ENCODE results near the gene ERCC6L. TPM values are rescaled to one million over a fixed set of nuclear protein-coding genes. Genes with fewer than 3 reads are reported as not detected.

ERCC6L gene
- total and polyA plus RNA-seq, 8 donors: 0.46 to 2.6 (median 1.0) TPM; not detected in 2

DNA sequence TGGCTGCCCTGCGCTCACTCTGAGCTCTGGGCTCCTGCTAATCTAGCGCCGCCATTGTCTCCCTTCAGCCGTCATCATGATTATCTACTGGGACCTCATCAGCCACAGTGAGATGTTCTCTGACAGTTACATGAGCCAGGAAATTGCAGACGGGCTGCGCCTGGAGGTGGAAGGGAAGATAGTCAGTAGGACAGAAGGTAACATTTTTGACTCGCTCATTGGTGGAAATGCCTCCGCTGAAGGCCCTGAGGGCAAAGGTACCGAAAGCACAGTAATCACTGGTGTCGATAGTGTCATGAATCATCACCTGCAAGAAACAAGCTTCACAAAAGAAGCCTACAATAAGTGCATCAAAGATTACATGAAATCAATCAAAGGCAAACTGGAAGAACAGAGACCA lies 79.1 kb downstream of the ERCC6L start:
- H3K9me3 ChIP-seq: peaks cover 0 to 10% (median 4%) of the 10 kb centered on the region in 4 donors
- TF ChIP-seq POLR2AphosphoS5 (IDR thresholded peaks at IDR 0.05): no peak
- TF ChIP-seq, protein P1, sequence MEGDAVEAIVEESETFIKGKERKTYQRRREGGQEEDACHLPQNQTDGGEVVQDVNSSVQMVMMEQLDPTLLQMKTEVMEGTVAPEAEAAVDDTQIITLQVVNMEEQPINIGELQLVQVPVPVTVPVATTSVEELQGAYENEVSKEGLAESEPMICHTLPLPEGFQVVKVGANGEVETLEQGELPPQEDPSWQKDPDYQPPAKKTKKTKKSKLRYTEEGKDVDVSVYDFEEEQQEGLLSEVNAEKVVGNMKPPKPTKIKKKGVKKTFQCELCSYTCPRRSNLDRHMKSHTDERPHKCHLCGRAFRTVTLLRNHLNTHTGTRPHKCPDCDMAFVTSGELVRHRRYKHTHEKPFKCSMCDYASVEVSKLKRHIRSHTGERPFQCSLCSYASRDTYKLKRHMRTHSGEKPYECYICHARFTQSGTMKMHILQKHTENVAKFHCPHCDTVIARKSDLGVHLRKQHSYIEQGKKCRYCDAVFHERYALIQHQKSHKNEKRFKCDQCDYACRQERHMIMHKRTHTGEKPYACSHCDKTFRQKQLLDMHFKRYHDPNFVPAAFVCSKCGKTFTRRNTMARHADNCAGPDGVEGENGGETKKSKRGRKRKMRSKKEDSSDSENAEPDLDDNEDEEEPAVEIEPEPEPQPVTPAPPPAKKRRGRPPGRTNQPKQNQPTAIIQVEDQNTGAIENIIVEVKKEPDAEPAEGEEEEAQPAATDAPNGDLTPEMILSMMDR (IDR thresholded peaks at IDR 0.05): no peak
- no peak for TF ChIP-seq EP300 (IDR thresholded peaks at IDR 0.05)
- H3K4me1 ChIP-seq: no peaks in the 10 kb centered on the region
- H3K27me3 ChIP-seq: no peaks in the 10 kb centered on the region
- intact Hi-C loops (cut with DNase I; ENCODE audit: low total_unique reads): no loop called here
- H3K27ac ChIP-seq: no peak overlapping the region
- no peaks in the 10 kb centered on the region for H3K36me3 ChIP-seq
- WGBS, 5 donors: 79 to 84% (median 83%) methylated on average over 10 of the region's 10 CpGs
- no peak overlapping the region for H3K4me3 ChIP-seq
- no peak for DNase-seq

DNA sequence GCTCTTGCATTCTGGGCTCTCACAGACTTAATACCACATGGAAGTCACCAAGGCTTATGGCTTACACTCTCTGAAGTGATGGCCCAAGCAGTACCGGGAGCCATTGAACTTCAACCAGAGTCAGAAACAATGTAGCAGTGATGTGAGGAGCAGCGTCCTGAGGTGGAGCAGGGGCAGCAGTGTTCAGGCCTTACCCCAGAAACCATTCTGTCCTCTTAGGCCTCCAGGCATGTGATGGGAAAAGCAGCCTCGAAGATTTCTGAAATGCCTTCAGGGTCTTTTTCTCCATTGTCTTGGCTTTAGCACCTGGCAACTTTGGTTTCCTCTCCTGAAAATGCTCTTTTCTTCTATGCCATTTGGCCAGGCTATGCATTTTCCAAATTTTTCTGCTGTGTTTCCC lies 80.1 kb downstream of the ERCC6L start:
- no peak overlapping the region for H3K27ac ChIP-seq
- no peak for DNase-seq
- no peak overlapping the region for H3K4me3 ChIP-seq
- H3K36me3 ChIP-seq: no peaks in the 10 kb centered on the region
- peaks cover 0 to 10% (median 4%) of the 10 kb centered on the region in 4 donors for H3K9me3 ChIP-seq
- intact Hi-C loops (cut with DNase I; ENCODE audit: low total_unique reads): no loop called here
- TF ChIP-seq, protein P1 (IDR thresholded peaks at IDR 0.05): no peak
- no peaks in the 10 kb centered on the region for H3K4me1 ChIP-seq
- H3K27me3 ChIP-seq: no peaks in the 10 kb centered on the region
- 84 to 94% (median 92%) methylated on average over 3 of the region's 3 CpGs for WGBS, 5 donors

Small RNAs within 50 kb of the gene (small RNA-seq; reads per million reads assigned to genes)
- 0 reads per million in 4 donors for gene RF00019

Other genes starting within 250 kb of the ERCC6L start
- gene RTL5, start 107.1 kb downstream of the ERCC6L start, total RNA-seq: 1 to 10 TPM in 3 of 5 donors, under 1 TPM in 2; 0.58 to 5.4 (median 2.9) TPM
- gene RTL5, start 107.1 kb downstream of the ERCC6L start, polyA plus RNA-seq: 1 to 10 TPM; 1.2 to 3.7 (median 2.3) TPM
- 10 to 100 TPM in 1 of 5 donors, 1 to 10 TPM in 1, under 1 TPM in 1, not detected in 2; 0.45 to 15.4 (median 7.2) TPM for gene PIN4, start 57.3 kb downstream of the ERCC6L start, total RNA-seq
- 10 to 100 TPM; 17.4 to 37.8 (median 27.5) TPM for gene PIN4, start 57.3 kb downstream of the ERCC6L start, polyA plus RNA-seq
- gene RPS4X, start 38.2 kb upstream of the ERCC6L start, total RNA-seq: 1,000 to 10,000 TPM in 1 of 5 donors, 100 to 1,000 TPM in 4; 199 to 1,324 (median 665) TPM
- 1,000 to 10,000 TPM in 2 of 3 donors, 100 to 1,000 TPM in 1; 984 to 1,958 (median 1,274) TPM for gene RPS4X, start 38.2 kb upstream of the ERCC6L start, polyA plus RNA-seq
- 1 to 10 TPM in 1 of 5 donors, not detected in 4; 1.7 TPM for gene CITED1, start 66.9 kb upstream of the ERCC6L start, total RNA-seq
- gene CITED1, start 66.9 kb upstream of the ERCC6L start, polyA plus RNA-seq: under 1 TPM in 1 of 3 donors, not detected in 2; 0.60 TPM

Measured in stomach (tissue), 9 donors.